Stromal cell of bone marrow (primary cell): ENCODE results near the gene ARHGEF12.

ENCODE experiments used
- DNase-seq: peaks from one replicate; pipeline ENCODE4 v3.0.0-alpha.2; 2012; ENCODE audit warnings: low read depth

ARHGEF12 gene

DNA sequence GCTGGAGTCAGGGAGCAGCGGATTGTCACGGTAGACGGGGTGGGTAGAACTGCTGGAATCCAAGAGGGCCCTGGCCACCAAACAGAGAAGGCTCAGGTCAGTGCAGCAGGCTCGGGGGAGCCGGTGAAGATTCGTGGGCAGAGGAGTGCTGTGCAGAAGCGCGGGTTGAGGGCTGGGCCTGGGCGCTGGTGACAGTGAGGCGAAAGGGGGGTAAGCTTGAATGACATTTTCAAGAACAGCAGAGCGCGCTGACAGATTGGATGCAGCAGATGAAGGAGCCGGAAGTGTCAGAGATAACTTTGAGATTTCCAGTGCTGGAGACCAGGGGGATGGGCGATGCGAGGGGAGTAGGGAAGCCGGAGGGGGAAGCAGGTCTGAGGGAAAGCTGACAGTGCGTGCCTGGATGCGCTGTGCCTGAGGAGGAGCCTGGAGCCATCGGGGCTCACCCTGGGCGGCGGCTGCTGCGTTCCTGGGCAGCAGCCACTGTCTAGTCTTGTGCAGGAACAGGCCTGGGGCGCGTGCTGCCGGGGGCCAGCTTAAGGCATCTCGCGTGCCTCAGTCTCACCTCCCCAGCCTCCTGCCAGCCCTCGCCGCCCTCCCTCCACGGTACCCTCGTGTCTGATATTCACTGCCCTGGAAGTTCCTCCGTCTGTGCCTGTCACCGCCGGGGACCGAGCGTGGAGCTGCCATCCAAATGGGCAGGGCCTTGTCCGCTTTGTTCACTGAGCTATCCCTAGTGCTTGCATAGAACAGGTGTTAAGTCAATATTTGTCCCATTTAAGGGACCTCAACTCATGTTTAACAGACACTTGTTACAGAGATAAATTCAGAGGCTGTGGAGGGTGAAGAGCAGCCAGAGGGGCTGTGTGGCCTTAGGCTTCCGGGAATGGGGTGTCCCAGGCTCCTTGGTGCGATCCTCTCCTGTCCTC, 180.5 kb downstream of the ARHGEF12 start:
- no peak for DNase-seq

DNA sequence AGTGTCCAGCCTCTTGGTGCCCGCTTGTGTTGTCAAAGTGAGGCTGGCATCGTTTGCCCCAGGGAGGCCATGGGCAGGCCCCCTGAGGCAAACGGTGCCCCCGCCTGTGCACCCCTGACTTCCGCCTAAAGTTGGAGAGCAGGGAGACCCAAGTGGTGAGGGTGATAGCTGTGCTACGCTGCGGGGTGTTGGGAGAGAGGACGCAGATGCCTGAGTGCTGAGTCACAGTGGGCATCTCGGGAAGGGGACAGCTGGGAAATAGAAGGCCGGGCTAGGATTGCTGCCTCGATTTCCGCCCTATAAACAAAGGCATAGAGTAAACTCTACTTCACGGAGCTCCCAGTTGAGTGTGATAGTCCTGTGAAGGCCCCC, 181.2 kb downstream of the ARHGEF12 start:
- no peak for DNase-seq

DNA sequence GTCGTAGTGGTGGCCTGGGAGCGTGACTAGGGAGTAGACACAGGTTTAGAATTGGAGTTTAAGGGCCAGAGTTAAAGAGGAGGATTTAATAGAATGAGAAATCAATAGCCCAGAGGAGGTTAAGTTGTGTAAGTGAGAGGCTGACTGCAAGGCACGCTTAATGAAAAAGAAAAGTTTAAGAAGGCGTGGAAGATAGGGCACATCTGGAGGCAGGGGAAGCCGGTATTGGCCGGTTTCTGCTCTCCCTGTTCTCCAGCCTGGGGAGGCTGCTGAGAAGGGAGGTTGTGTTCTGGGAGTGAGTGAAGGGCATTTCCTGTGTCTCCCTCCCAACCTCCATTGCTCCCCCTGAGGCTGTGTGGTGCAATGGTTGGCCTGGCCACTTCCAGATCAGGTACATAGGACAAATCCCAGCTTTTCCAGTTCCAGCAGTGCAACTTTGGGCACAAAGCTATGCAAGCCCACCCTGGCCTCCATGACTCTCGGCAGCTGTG, 181.6 kb downstream of the ARHGEF12 start:
- DNase-seq: no peak

DNA sequence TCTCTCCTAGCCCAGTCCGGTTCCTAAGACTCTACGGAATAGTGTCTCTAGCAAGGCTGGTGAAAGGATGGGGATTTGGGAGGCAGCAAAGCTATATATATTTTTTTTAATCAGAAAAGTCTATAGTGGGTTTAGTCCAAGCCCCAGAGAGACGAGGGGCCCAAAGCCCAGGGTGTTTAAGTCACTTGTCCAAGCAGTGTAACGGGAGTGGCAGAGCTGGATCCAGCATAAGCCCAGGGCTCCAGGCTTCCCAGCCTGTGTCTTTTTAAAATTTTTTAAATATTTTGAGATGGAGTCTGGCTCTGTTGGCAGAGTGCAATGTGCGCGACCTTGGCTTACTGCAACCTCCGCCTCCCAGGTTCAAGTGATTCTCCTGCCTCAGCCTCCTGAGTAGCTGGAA, 182.1 kb downstream of the ARHGEF12 start:
- DNase-seq: no peak

DNA sequence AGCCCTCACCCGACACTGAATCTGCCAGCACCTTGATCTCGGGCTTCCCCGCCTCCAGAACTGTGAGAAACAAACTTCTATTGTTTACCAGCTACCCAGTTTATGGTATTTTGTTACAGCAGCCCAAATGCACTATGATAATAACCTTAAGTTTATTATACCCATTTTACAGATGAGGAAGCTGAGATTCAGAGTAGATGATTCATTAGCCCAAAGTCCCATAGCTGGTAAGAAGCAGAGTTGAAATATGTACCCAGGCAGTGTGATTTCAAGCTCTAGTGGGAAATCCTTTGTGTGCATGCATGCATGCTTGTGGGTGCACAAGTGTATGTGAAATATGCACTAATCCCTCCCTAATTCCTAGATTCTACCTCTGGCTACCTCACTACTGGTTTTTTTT, 183.3 kb downstream of the ARHGEF12 start:
- DNase-seq: no peak

DNA sequence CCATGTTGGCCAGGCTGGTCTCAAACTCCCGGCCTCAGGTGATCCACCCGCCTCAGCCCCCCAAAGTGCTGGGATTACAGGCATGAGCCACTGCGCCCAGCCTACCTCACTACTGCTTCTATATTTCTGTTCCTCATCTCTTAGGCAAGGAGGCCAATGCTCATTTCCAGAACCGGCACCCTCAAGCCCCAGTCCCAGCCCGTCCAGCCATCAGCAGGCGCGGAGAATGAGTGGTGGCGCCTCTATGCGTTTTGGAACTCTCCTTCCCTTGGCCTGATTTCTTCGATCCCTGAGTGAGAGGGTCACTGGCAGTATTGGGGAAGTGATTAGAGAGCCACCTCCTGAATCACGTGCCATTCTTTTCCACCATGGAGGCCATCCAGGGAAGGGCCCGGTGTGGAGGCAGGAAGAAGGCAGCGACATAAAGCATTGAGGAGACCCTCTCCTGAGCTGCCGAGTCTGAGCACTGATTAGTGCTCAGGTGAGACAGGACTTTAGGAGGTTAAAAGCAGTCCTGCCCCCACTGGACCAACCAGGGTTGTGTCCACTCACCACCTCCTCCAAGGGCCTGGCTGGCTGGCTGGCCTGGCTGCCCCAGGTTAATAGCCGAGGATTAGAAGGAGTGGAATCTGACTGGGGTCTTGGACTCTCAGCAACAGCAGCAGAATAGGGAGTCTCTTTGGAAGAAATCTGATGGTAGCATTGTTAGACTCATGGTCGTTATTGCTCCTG, 184.0 kb downstream of the ARHGEF12 start:
- DNase-seq: no peak

DNA sequence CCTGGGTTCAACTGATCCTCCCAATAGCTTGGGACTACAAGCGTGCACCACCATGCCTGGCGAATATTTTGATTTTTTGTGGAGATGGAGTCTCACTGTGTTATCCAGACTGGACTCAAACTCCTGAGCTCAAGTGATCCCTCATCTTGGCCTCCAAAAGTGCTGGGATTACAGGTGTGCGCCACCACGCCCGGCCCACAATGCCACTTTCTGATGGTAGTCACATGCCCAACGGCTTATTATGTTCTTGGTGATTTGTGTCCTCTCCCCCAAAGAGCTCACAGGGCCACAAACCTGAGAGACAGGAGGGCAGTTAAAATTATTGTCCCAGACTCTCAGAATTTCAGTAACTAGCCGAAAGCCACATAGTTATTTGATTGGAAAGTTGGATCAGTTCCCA, 185.0 kb downstream of the ARHGEF12 start:
- DNase-seq: no peak

DNA sequence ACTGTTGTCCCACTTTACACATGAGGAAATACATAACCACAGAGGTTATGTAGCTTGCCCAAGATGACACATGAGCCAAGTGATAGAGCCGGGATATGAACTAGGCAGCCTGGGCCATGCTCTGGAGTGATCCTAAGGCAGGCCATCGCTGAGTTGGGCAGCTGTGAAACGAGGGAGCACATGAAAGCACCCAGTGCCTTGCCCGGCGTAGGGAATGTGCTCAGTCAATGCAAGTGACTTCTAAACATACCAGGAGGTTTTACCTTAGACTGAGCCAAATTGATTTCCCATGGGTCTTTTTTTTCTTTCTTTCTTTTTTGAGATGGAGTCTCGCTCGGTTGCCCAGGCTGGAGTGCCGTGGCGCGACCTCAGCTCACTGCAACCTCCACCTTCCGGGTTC, 185.8 kb downstream of the ARHGEF12 start:
- no peak for DNase-seq

DNA sequence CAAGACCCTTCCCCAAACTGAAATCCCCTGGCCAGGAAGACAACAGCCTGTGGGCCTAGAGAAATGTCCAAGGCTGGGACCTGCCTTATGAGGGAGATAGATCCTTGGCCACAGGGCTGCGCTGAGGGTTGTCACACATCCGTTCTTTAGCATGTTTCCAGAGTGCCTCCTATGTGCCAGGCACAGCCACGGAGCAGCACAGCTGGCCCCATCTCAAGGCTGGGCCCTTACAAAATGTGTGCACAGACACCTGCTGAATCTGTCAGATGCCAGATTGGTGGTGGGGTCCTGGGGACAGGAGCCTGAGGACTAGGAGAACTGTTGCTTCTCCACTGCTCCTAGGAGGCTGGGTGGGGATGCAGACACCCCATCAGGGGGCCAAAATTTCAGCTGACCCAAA, 186.5 kb downstream of the ARHGEF12 start:
- DNase-seq: no peak

DNA sequence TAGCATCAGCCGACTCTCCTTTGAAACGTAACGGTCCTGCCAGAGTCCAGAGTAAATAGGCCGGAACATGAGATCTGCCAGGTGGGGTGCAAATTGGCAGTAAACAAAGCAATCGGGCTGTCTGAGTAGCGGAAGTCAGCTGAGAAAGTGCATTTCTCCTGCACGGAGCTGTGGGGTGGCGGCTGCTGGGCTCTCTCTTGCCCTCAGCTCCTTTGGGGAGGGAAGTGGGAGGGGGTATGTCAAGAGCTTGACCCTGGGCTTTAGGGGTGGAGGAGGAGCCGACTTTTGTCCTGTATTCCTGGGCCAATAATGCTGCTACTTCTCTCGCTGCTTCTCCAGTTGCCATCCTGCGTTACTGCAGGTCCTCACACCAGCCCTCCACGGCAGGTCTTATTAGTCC, 187.0 kb downstream of the ARHGEF12 start:
- no peak for DNase-seq

DNA sequence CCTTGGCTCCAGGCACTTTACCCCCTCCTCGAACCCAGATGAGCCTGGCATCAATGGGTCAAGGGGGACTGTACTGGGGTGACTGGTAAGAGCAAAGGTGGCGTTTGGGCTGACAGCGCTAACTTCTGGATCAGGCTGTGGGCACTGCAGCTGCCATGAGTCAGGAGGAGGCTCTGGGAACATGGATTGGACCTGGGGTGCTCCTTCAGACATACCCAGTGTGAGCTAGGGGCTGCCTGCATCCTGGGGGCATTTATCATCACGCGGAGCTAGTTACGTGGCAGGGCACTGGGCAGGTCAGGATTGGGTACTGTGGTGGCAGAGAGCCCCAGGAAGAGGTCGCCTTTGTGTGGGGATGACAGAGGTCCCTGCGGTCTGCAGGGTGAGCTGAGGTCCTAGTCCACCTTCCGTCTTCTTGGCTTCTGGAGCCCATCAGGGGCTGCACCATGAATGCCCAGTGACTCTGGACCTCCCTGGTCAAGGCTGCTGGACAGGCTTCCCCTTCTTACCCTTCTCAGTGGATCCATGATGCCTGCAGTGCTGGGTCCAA, 188.4 kb downstream of the ARHGEF12 start:
- no peak for DNase-seq

DNA sequence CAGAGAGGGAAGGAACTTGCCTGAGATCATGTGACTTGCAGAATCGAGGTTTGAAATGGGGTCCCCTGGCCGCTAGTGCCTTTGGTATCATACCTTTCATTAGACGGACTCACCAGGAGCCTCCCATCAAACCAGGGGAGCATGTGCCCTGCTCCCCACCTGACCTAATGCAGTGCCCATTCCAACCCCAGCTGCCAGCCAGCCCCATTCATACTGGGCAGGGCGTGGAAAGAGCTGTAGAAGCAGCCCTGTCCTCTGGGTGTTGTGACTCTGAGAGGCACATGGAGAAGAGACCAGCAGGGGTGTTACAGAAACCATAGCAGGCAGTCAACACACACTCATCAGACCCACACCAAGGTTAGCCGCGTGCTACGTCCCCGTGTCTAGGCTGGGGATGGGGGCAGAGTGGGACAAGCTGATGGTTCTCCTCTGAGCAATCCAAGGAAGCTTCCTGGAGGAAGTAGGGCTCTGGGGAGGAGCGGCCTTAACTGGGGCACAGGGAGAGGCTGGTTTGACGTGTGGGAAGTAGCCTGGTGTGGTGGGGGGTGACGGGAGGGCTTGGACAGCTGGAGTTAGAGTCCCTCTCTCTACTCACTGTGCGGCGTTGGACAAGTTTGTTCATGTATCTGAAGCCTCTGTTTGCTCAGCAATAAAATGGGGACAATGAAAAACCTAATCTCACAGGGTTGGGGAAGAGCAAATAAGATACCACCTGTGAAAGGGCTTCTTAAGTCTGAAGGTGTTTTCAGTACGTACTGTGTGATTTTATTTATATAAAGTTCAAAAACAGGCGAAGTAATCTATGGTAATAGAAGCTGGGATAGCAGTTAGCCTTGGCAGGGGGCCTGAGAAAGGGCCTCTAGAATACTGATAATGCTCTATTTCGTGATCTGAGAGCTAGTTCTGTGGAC, 189.3 kb downstream of the ARHGEF12 start:
- DNase-seq: no peak

DNA sequence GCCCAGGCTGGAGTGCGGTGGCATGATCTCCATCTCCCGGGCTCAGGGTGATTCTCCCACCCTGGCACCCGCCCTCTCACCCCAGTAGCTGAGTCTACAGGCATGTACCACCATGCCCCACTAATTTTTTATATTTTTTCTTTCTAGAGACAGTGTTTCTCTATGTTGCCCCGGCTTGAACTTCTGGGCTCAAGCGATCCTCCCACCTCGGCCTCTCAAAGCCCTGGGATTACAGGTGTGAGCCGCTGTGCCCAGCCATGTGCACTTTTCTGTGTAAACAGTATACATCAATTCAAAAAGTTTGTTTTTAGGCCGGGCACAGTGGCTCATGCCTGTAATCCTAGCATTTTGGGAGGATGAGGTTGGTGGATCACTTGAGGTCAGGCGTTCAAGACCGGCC, 190.0 kb downstream of the ARHGEF12 start:
- no peak for DNase-seq

DNA sequence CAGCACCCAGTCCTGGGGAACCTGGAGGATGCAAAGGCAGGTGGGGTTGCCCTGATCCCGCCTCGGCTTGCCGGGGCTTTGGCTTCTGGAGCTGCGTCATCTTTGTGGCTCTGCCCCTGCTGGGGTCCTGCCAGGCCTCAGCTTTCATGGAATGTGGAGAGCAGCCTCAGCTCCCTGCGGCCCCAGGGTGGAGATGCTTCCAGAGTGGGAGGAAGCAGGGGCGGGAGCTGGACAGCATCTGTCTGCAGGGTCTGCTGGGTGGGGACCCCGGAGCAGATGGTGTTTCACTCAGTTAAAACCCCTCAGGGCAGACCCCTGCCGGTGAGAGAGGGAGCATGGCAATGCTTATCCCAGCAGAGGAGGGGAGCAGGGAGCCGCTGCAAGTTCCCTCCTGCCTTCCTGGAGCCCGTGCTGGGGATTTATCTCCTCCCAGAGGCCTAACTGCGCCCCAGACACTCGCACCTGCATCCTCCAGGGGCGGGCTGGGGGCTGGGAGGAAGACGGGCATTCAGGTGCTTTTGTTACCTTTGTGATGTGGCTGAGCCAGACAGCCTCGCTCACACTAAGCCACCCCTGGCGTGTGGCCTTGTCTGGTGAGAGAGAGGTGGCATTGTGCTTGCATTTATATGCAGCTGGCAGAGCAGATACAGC, 191.0 kb downstream of the ARHGEF12 start:
- DNase-seq: peak; percentile 40

DNA sequence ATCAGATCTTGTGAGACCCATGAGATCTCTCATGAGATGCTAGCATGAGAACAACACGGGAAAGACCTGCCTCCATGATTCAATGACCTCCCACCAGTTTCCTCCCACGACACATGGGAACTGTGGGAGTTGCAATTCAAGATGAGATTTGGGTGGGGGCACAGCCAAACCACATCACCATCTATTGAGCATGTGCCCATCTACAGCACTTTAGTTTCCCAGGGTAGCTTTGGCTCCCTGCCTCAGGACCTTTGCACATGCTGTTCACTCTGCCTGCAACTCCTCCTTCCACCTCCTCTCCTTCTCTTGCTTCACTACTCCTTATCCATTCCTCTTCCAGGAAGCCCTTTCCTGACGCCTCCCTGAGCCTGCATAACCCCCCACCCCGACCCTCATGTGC, 192.5 kb downstream of the ARHGEF12 start:
- DNase-seq: no peak

DNA sequence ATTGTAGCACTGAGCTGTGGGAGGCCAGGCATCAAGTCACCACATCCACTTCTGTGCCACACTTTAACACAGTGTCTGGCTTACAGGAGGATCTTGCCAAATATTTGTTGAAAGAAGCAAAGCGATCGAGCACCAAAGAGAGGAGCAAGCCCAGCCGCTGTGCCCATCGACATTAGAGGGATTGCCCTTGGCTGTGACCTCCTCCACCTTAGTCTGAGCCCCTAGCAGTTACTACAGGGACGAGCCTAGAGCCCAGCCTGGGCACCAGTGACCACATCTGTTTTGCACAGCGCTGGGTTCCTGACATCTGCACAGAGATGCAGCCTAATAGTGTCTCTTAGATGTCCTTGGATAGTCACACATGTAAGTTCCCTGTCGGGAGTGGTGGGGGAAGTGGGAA, 193.0 kb downstream of the ARHGEF12 start:
- no peak for DNase-seq

DNA sequence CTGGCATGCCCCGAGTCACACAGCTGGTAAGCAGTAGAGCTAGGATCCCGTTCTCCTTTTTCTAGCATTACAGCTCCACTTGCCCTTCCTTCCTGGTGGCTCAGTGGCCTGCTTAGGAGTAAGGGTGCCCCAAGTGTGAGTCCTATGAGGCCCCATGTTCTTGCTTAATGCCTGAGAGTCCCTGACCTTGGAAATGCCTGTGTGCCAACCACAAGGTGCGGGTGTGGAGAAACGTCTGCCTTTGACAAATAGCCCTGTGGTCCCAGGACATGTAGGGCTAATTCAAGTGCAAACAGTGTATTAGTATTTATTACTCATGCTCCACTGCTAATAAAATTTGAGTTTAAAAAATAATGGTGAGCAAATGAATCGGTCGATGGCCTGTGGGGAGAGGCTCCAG, 193.7 kb downstream of the ARHGEF12 start:
- DNase-seq: no peak

DNA sequence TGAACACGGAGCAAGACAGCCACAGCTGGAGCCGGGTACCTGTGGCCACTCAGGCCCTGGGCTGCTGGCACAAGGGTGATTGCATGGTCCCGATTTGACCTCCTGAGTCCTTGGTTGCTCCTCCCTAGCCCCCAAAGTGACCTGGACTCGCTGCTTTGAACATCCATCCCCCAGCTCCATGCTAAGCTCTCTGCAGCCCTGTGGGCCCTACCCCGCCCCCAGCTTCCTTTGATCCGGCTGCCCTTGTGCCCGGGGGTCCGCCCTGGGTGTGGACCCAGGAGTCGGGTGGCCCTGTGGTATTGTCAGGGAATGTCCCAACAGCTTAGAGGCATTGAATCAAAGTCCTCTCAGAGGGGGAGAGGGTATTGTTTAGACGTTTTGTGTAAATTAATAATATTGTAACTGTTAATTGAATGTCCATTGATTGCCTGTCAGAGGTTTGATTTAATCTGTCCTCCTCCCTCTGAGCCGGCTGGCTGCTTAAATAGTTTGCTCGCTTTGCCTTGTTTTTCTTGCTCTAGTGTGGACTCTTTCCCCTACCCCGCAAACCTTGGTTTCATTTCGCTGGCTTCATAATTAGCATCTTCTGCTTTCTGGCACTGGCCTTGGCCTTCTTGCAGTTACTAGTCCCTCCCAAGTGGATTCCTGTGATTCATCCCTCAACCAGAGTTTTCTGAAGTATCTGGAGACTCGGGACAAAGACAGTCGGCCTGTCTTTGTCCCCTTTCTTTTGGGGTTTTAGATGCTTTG, 196.0 kb downstream of the ARHGEF12 start:
- peak; percentile 66 for DNase-seq

DNA sequence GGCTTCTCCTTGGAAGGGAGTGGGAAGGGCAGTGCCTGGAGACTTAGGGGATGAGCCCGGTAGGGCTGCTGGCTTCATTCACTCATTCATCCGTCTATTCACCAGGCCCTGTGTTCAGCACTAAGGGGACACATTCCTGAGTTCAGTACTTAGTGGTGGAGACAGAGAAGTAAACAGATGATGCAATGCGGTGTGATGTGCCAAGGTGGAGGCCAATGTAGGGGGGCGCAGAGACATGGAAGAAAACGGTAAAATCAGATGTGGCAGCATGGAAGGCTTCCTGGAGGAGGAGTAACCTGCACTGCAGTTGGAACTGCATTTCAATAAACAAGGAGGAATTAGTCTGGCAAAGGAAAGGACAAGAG, 196.6 kb downstream of the ARHGEF12 start:
- DNase-seq: no peak

DNA sequence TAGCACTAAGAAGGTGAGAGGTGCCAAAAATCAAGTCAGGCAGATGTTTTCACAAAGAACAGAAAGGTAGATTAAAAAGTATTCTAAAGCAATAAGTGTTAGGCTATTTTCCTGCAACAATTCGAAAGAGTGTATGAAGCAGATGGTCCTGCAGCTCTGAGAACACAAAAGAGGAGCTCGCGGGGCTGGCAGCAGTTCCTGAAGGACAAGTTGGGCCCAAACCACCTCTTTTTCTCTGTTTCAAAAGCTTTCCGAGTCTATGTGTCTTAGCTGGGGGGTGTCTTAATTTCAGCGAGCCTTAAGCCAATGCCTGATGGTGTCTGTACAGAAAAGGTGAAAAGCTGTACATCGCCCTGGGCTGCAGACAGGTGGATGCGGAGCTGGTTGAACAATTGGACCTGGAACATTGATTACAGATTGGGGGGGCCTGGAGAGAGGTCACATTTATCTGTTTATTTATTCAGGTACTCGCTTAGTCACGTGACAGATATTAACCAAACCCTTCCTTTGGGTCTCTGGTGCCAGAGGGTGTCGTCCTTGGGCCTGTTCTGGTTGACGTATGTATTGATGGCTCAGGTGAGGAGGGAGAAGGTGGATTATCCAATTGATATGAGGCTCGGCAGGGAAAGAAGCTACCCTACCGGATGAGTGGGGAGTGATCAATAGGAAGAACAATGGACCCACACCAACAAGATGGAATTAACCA, 200.0 kb downstream of the ARHGEF12 start:
- DNase-seq: no peak
